ENCODE data around the gene MROH2B. TPM values are rescaled to one million over a fixed set of nuclear protein-coding genes. Genes with fewer than 3 reads are reported as not detected.

The MROH2B gene
- polyA plus RNA-seq = not detected

DNA sequence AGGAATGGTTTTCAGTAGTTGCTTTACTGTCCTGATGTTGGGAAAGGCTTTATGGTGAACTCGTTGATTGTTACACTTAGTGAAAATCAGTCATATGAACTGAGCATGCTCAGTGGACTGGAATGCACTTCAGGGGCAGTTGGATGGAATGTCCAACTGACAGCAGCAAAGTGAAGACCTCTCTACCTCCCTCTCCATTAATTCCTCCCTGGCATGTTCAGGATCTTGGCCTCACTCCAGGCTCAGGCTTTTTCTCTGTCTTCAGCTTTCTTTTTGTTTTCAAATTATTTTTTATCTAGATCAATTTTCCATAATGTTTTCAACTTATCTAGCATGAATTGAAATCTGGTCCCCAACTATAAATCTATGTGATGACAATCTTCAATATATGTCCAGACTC is at the start of gene MROH2B:
MROH2B (minus strand) TSS at position 101 of the 400 bp plus-strand sequence. CDS start 490 bp downstream, outside the sequence.
- WGBS, 2 donors = 79 to 81% methylated on average over 1 of the region's 1 CpG
- no peaks in the 10 kb centered on the region for H3K27me3 ChIP-seq (ENCODE audit: control insufficient read depth in 1 of 2, insufficient read depth in 2 of 2, low read length in 2 of 2)
- no peaks in the 10 kb centered on the region for H3K4me1 ChIP-seq (ENCODE audit: control insufficient read depth in 2 of 2, insufficient read depth in 2 of 2, low read length in 1 of 2)
- H3K36me3 ChIP-seq (ENCODE audit: control insufficient read depth in 2 of 2, insufficient read depth in 2 of 2, low read length in 1 of 2) = no peaks in the 10 kb centered on the region
- no peak within 1 kb of the TSS for H3K27ac ChIP-seq (ENCODE audit: low read depth in 2 of 2, low read length in 1 of 2)
- no peaks in the 10 kb centered on the region for H3K9me3 ChIP-seq (ENCODE audit: control insufficient read depth in 2 of 2, insufficient read depth in 1 of 2, low read depth in 1 of 2, low read length in 1 of 2)
- no peak within 1 kb of the TSS for H3K4me3 ChIP-seq (ENCODE audit: low read depth in 1 of 2, low read length in 2 of 2)

DNA sequence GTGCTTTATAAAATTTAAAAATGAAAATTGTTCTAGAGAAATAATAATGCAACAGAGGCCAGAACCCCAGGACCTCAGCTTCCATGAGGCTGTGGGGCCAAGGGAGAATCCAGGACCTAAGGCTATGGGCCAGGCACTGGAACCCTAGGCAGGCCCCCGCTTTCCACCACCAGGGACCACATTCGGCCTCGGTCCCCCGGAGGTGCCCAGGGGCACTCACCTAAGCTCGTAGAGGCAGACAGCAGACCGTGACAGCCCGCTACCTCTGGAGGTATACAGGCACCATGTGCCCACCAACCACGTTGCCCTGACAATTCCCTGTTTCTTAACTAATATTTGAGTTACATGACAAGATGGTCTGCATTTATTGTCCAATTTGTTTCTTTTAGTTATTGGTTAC is 49.5 kb upstream of the MROH2B start:
- Histone ChIP-seq H3K9me3 (ENCODE audit: control insufficient read depth in 2 of 2, insufficient read depth in 1 of 2, low read depth in 1 of 2, low read length in 1 of 2) (peaks cover 0 to 7% of the 10 kb centered on the region in 2 donors), H3K27ac (ENCODE audit: low read depth in 2 of 2, low read length in 1 of 2) (no peak overlapping the region), H3K4me3 (ENCODE audit: low read depth in 1 of 2, low read length in 2 of 2) (no peak overlapping the region), H3K4me1 (ENCODE audit: control insufficient read depth in 2 of 2, insufficient read depth in 2 of 2, low read length in 1 of 2) (no peaks in the 10 kb centered on the region), H3K36me3 (ENCODE audit: control insufficient read depth in 2 of 2, insufficient read depth in 2 of 2, low read length in 1 of 2) (no peaks in the 10 kb centered on the region), H3K27me3 (ENCODE audit: control insufficient read depth in 1 of 2, insufficient read depth in 2 of 2, low read length in 2 of 2) (no peaks in the 10 kb centered on the region)
- WGBS, 2 donors = 90 to 91% methylated on average over 8 of the region's 8 CpGs

DNA sequence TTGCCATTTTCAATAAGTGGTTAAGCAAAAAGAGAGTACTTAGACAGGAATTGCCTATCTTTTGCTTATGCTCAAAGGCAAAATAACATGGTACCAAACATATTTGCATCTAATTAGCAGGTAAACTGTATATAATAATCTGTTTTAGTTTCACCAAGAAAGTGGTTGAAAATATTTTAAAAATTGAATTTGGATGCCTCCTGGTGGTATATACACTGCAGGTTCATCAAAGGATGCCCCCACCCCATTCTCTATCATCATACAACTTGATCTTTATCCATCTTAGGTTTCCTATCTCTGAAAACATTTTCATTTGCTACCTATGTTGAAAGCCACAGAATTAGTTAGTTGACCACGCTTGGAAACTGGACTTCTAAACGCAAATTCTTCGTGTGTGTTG is 47.0 kb upstream of the MROH2B start:
- Histone ChIP-seq H3K27me3 (ENCODE audit: control insufficient read depth in 1 of 2, insufficient read depth in 2 of 2, low read length in 2 of 2) (no peaks in the 10 kb centered on the region), H3K27ac (ENCODE audit: low read depth in 2 of 2, low read length in 1 of 2) (no peak overlapping the region), H3K4me3 (ENCODE audit: low read depth in 1 of 2, low read length in 2 of 2) (no peak overlapping the region), H3K4me1 (ENCODE audit: control insufficient read depth in 2 of 2, insufficient read depth in 2 of 2, low read length in 1 of 2) (no peaks in the 10 kb centered on the region), H3K9me3 (ENCODE audit: control insufficient read depth in 2 of 2, insufficient read depth in 1 of 2, low read depth in 1 of 2, low read length in 1 of 2) (peaks cover 0 to 7% of the 10 kb centered on the region in 2 donors), H3K36me3 (ENCODE audit: control insufficient read depth in 2 of 2, insufficient read depth in 2 of 2, low read length in 1 of 2) (no peaks in the 10 kb centered on the region)
- 90 to 92% methylated on average over 3 of the region's 3 CpGs for WGBS, 2 donors

DNA sequence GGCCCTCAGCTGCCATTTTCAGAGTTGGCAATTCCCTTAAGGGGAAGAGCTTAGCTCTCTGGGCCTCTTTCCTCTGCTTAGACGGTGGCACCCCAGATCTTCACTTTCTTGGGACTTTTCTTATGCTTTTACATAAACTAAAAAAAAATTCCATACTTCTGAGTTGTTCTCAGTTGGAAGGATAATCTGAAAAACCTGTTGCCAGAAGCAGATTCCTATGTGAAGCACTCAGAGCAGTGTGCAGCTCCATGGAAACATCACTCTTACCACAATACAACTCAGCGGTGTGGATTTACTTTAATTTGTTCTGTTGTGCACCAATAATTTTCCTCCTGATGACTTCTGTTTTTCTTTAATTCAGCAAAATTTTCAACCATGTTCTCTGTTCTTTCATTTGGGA is 44.1 kb upstream of the MROH2B start:
- no peaks in the 10 kb centered on the region for H3K27me3 ChIP-seq (ENCODE audit: control insufficient read depth in 1 of 2, insufficient read depth in 2 of 2, low read length in 2 of 2)
- H3K27ac ChIP-seq (ENCODE audit: low read depth in 2 of 2, low read length in 1 of 2) = no peak overlapping the region
- no peaks in the 10 kb centered on the region for H3K4me1 ChIP-seq (ENCODE audit: control insufficient read depth in 2 of 2, insufficient read depth in 2 of 2, low read length in 1 of 2)
- H3K4me3 ChIP-seq (ENCODE audit: low read depth in 1 of 2, low read length in 2 of 2) = no peak overlapping the region
- peaks cover 0 to 2% of the 10 kb centered on the region in 2 donors for H3K9me3 ChIP-seq (ENCODE audit: control insufficient read depth in 2 of 2, insufficient read depth in 1 of 2, low read depth in 1 of 2, low read length in 1 of 2)
- 48 to 62% methylated on average over 2 of the region's 2 CpGs for WGBS, 2 donors
- no peaks in the 10 kb centered on the region for H3K36me3 ChIP-seq (ENCODE audit: control insufficient read depth in 2 of 2, insufficient read depth in 2 of 2, low read length in 1 of 2)

GRCh38 chr5:41112486-41113455 is 41.6 kb upstream of the MROH2B start:
- no peaks in the 10 kb centered on the region for H3K36me3 ChIP-seq (ENCODE audit: control insufficient read depth in 2 of 2, insufficient read depth in 2 of 2, low read length in 1 of 2)
- no peak overlapping the region for H3K4me3 ChIP-seq (ENCODE audit: low read depth in 1 of 2, low read length in 2 of 2)
- no peaks in the 10 kb centered on the region for H3K9me3 ChIP-seq (ENCODE audit: control insufficient read depth in 2 of 2, insufficient read depth in 1 of 2, low read depth in 1 of 2, low read length in 1 of 2)
- H3K27me3 ChIP-seq (ENCODE audit: control insufficient read depth in 1 of 2, insufficient read depth in 2 of 2, low read length in 2 of 2) = no peaks in the 10 kb centered on the region
- H3K4me1 ChIP-seq (ENCODE audit: control insufficient read depth in 2 of 2, insufficient read depth in 2 of 2, low read length in 1 of 2) = no peaks in the 10 kb centered on the region
- H3K27ac ChIP-seq (ENCODE audit: low read depth in 2 of 2, low read length in 1 of 2) = no peak overlapping the region
- WGBS, 2 donors = 81 to 82% methylated on average over 2 of the region's 2 CpGs

- no peaks in the 10 kb centered on the region for H3K9me3 ChIP-seq (ENCODE audit: control insufficient read depth in 2 of 2, insufficient read depth in 1 of 2, low read depth in 1 of 2, low read length in 1 of 2)
Observed at GRCh38 chr5:41109186-41109585, 38.0 kb upstream of the MROH2B start.

GRCh38 chr5:41102341-41102740 is 31.2 kb upstream of the MROH2B start:
- Histone ChIP-seq H3K9me3 (ENCODE audit: control insufficient read depth in 2 of 2, insufficient read depth in 1 of 2, low read depth in 1 of 2, low read length in 1 of 2) (no peaks in the 10 kb centered on the region), H3K27me3 (ENCODE audit: control insufficient read depth in 1 of 2, insufficient read depth in 2 of 2, low read length in 2 of 2) (no peaks in the 10 kb centered on the region), H3K4me1 (ENCODE audit: control insufficient read depth in 2 of 2, insufficient read depth in 2 of 2, low read length in 1 of 2) (no peaks in the 10 kb centered on the region), H3K4me3 (ENCODE audit: low read depth in 1 of 2, low read length in 2 of 2) (no peak overlapping the region), H3K27ac (ENCODE audit: low read depth in 2 of 2, low read length in 1 of 2) (no peak overlapping the region), H3K36me3 (ENCODE audit: control insufficient read depth in 2 of 2, insufficient read depth in 2 of 2, low read length in 1 of 2) (no peaks in the 10 kb centered on the region)

More at GRCh38 chr5:41109186-41109585, 38.0 kb upstream of the MROH2B start:
- Histone ChIP-seq H3K27ac (ENCODE audit: low read depth in 2 of 2, low read length in 1 of 2) (no peak overlapping the region), H3K4me1 (ENCODE audit: control insufficient read depth in 2 of 2, insufficient read depth in 2 of 2, low read length in 1 of 2) (no peaks in the 10 kb centered on the region), H3K27me3 (ENCODE audit: control insufficient read depth in 1 of 2, insufficient read depth in 2 of 2, low read length in 2 of 2) (no peaks in the 10 kb centered on the region), H3K4me3 (ENCODE audit: low read depth in 1 of 2, low read length in 2 of 2) (no peak overlapping the region), H3K36me3 (ENCODE audit: control insufficient read depth in 2 of 2, insufficient read depth in 2 of 2, low read length in 1 of 2) (no peaks in the 10 kb centered on the region)

DNA sequence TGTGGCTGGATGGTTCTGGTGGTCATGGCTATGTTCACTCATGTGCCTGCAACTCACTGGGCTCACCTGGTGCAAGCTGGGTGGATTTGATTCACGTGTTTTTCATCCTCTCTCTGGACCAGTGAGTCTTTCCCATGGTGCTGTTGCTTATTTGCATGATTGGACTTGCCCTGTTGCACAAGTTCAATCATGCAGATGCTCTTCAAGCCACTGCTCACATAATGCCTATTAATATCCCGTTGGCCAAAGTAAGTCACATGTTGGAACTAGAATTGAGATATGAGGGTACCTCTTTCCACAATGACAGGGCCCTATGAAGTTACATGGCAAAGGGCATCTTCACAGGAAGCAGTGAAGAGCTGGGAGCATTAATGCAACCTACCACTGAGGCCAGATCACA is 26.5 kb upstream of the MROH2B start:
- H3K4me3 ChIP-seq (ENCODE audit: low read depth in 1 of 2, low read length in 2 of 2) = no peak overlapping the region
- no peaks in the 10 kb centered on the region for H3K9me3 ChIP-seq (ENCODE audit: control insufficient read depth in 2 of 2, insufficient read depth in 1 of 2, low read depth in 1 of 2, low read length in 1 of 2)
- H3K4me1 ChIP-seq (ENCODE audit: control insufficient read depth in 2 of 2, insufficient read depth in 2 of 2, low read length in 1 of 2) = no peaks in the 10 kb centered on the region
- H3K27me3 ChIP-seq (ENCODE audit: control insufficient read depth in 1 of 2, insufficient read depth in 2 of 2, low read length in 2 of 2) = peaks cover 0 to 2% of the 10 kb centered on the region in 2 donors
- WGBS, 2 donors = 42 to 58% methylated on average over 2 of the region's 2 CpGs
- H3K36me3 ChIP-seq (ENCODE audit: control insufficient read depth in 2 of 2, insufficient read depth in 2 of 2, low read length in 1 of 2) = no peaks in the 10 kb centered on the region
- no peak overlapping the region for H3K27ac ChIP-seq (ENCODE audit: low read depth in 2 of 2, low read length in 1 of 2)

DNA sequence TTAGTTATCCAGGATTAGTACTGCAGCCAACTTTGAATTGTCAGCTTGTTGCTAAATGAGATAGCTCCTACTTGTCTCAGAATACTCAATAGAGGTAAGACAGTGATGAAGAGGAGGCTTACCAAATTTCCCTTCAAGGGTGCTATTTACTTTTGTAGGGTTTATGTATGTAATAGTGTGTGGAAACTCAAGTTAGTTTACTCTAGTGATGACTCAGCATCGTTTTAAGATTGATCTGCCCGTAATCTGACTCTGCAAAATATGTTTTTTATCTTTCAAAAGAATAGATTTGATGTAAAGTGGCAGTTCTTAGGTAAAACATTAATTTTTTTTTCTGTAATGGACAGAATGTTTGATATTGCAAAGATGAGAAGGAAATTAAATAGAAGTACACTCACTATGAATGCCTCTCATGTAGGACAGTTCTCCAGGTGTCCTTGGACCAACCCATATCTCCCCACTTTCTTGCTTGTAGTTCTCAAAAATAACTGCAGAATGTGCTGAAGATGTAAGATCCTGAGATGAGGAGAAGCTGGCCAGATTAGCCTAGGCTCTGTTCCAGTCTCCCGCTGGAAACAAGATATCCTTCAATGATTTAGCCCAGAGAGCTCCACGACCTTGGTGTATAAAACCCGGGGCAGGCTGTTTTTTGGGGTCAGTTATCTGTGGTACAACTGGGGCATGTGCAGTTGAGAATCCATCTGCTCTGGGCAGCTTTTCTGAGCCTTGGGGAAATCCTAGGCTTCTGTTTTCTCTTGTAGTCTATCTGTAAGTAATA is 24.4 kb upstream of the MROH2B start:
- peaks cover 0 to 2% of the 10 kb centered on the region in 2 donors for H3K27me3 ChIP-seq (ENCODE audit: control insufficient read depth in 1 of 2, insufficient read depth in 2 of 2, low read length in 2 of 2)
- H3K4me3 ChIP-seq (ENCODE audit: low read depth in 1 of 2, low read length in 2 of 2) = no peak overlapping the region
- no peaks in the 10 kb centered on the region for H3K4me1 ChIP-seq (ENCODE audit: control insufficient read depth in 2 of 2, insufficient read depth in 2 of 2, low read length in 1 of 2)
- no peak overlapping the region for H3K27ac ChIP-seq (ENCODE audit: low read depth in 2 of 2, low read length in 1 of 2)
- no peaks in the 10 kb centered on the region for H3K36me3 ChIP-seq (ENCODE audit: control insufficient read depth in 2 of 2, insufficient read depth in 2 of 2, low read length in 1 of 2)
- 71 to 72% methylated on average over 5 of the region's 5 CpGs for WGBS, 2 donors
- H3K9me3 ChIP-seq (ENCODE audit: control insufficient read depth in 2 of 2, insufficient read depth in 1 of 2, low read depth in 1 of 2, low read length in 1 of 2) = no peaks in the 10 kb centered on the region
